Kidney epithelial cell (primary cell): Measurements from ENCODE around the gene MEGF6. TPM values are rescaled to one million over a fixed set of nuclear protein-coding genes. Genes with fewer than 3 reads are reported as not detected.

Experiments used
- DNase-seq: peaks from one replicate; pipeline ENCODE4 v3.0.0-alpha.2; 2010; ENCODE audit warnings: low read depth
- H3K27me3 ChIP-seq: 2 replicates; pipeline ENCODE4 v1.6.0; 2011; ENCODE audit warnings: low read length; ENCODE audit not compliant: control insufficient read depth, insufficient read depth
- H3K36me3 ChIP-seq: 2 replicates; pipeline ENCODE4 v1.5.1; 2011; ENCODE audit warnings: low read length; ENCODE audit not compliant: control insufficient read depth, insufficient read depth
- H3K4me3 ChIP-seq: 2 replicates; pipeline ENCODE4 v1.5.1; 2011; ENCODE audit warnings: low read depth, mild to moderate bottlenecking, control low read depth, low read length
- total RNA-seq: library from RNA; depleted of rRNA; stranded (reverse); fragments of >200 nt; gene quantifications from 2 replicates; pipeline ENCODE4 v1.2.3, GENCODE V29; 2015
- TF ChIP-seq, protein P1 (sequence below): IDR thresholded peaks from 2 replicates; pipeline ENCODE4 v1.5.1; 2011; ENCODE audit warnings: mild to moderate bottlenecking, moderate library complexity, low read length, control low read depth, inconsistent platforms; ENCODE audit not compliant: insufficient read depth, poor library complexity, severe bottlenecking

MEGF6 gene
- total RNA-seq, 1 donor from 2014 or later, result 13.1 TPM

DNA sequence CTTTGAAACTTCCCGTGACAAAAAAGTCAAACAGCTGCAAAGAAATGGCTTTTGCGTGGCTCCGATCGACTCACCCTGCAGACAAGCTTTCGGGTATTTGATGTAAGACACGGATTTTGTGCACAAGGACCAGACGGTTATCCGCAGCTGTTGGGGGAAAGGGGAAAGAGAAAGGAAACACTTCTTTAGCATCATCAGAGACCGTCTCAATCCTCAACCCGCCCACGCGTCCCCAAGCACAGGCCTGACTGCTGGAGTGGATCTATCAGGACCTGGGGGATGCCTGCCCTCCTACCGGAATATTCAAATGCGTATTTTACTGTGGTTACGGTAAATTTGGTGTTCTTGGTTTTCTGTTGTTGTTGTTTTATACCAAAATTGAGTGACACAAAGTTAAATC lies 27.4 kb upstream of the MEGF6 start:
- DNase-seq, result no peak
- H3K36me3 ChIP-seq, result no peaks in the 10 kb centered on the region
- TF ChIP-seq, protein P1, sequence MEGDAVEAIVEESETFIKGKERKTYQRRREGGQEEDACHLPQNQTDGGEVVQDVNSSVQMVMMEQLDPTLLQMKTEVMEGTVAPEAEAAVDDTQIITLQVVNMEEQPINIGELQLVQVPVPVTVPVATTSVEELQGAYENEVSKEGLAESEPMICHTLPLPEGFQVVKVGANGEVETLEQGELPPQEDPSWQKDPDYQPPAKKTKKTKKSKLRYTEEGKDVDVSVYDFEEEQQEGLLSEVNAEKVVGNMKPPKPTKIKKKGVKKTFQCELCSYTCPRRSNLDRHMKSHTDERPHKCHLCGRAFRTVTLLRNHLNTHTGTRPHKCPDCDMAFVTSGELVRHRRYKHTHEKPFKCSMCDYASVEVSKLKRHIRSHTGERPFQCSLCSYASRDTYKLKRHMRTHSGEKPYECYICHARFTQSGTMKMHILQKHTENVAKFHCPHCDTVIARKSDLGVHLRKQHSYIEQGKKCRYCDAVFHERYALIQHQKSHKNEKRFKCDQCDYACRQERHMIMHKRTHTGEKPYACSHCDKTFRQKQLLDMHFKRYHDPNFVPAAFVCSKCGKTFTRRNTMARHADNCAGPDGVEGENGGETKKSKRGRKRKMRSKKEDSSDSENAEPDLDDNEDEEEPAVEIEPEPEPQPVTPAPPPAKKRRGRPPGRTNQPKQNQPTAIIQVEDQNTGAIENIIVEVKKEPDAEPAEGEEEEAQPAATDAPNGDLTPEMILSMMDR, result no peak
- no peaks in the 10 kb centered on the region for H3K27me3 ChIP-seq
- H3K4me3 ChIP-seq, result no peak overlapping the region

DNA sequence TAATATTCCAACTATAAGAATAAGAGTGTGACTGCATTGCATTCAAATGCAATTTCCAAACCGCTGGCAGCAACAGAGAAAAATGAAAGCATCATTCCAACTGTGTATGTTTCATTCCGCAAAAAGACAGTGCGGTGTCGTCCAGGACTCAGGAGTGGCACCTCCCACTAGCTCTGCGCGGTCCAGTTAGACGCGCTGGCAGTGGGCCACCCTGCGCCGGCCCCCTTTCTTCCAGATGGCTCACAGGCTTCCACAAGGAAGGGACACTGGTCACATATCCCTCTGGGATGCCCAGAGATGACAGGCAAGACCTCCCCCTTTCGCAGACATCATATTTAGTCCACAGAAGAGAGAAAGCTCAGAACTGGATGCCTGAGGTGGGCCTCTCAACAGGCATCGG lies 26.7 kb upstream of the MEGF6 start:
- Histone ChIP-seq H3K4me3 (no peak overlapping the region), H3K36me3 (no peaks in the 10 kb centered on the region), H3K27me3 (no peaks in the 10 kb centered on the region)
- TF ChIP-seq, protein P1, result no peak
- DNase-seq, result no peak

DNA sequence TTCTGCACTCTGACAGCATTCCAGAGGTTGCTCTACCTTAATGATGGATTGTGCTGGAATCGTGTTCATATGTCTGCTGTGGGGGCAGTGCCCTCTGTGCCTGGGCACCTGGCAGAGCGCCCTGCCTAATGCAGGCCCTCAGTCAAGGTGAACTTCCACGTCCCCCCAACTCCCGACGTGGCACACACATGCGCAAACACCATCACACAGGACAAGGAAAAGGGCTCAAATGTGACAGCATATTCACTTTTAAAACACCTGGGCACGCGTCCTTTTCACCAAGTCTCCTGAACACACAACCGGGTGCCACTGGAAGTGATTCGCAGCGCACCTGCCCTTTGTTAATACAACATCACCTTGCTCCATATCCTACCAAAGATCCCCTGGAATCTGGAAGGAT lies 25.2 kb upstream of the MEGF6 start:
- no peak for DNase-seq
- Histone ChIP-seq H3K27me3 (no peaks in the 10 kb centered on the region), H3K4me3 (no peak overlapping the region), H3K36me3 (no peaks in the 10 kb centered on the region)
- TF ChIP-seq, protein P1, result no peak

DNA sequence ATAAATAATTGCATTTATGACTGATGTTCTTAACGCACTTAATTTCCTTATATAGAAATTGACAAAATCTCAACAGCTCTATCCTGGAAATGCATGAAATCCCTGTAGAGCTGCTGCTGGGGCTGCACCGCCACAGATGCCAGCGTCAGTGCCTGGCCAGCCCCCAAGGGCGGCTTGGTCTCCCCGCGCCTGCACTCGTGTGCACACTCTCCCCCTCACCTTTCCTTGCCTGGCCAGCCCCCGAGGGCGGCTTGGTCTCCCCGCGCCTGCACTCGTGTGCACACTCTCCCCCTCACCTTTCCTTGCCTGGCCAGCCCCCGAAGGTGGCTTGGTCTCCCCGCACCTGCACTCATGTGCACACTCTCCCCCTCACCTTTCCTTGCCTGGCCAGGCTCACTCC lies 24.8 kb upstream of the MEGF6 start:
- Histone ChIP-seq H3K36me3 (no peaks in the 10 kb centered on the region), H3K4me3 (no peak overlapping the region), H3K27me3 (no peaks in the 10 kb centered on the region)
- DNase-seq, result no peak
- TF ChIP-seq, protein P1, result no peak

DNA sequence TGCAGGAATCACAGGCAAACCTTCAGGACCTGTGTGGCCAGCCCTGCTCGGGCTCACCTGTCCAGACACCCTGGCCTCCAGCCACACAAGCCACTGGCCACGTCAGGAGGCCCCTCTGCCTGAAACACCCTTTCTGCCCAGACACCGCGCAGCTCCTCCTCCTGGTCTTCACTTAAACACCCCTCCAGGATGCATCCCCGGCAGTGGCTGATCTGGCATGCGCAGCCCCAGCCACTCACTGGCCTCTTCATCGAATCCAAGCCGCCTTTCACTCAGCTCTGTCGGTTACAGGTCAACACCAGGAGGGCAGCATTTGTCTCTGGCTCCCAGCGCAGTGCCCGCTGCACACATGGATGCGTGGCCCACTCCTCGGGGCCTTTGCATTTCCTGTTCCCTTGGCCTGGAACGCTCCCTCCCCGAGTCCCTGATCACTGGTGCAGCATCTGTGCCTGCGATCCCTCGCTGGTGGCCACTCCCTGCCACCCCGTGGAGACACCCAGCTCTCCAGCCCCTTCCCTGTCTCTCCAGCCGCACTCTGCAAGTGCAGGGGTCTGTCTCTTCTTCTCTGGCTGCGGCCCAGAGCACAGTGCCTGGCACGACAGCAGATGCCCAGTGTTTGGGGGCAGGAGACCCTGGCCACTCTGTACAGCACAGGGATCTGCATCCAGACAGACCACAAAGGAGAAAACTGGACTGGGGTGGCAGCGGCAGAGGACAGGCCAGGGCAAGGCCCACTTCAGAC lies 22.9 kb upstream of the MEGF6 start:
- no peaks in the 10 kb centered on the region for H3K36me3 ChIP-seq
- DNase-seq, result no peak
- TF ChIP-seq, protein P1, result no peak
- H3K27me3 ChIP-seq, result no peaks in the 10 kb centered on the region
- H3K4me3 ChIP-seq, result no peak overlapping the region

DNA sequence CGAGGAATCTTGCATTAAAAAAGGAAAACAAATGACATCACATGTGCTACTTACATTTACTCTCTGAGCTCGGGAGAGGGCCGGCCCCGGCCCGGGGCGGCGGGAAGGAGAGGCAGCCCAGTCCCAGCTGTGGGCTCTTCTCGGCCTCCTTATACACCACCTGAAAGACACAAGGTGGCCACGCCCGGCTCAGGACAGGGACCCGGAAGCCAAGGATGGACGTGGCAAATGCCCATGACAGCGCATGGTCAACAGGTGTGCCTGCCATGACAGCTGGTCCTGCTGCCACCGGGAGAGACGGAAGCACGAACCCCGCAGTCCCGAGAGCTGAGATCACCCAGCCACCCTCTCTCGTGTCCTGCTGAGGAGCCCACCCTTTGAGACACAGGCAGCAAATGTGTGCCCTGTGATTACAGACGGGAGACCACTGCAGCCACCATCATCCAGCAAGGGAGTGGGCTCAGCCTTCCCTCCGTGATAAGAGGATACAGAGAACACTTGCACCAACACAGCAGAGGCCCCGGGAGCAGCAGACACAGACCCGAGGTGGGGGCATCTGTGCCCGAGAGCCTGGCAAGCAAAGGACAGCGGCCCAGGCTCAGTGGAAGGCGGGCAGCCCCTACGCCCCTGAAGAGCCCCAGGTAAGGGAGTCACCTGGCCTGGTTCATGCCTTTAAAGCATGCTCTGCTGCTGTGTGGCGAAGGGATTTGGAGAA lies 22.2 kb upstream of the MEGF6 start:
- DNase-seq, result no peak
- TF ChIP-seq, protein P1, result no peak
- H3K4me3 ChIP-seq, result no peak overlapping the region
- H3K36me3 ChIP-seq, result no peaks in the 10 kb centered on the region
- H3K27me3 ChIP-seq, result no peaks in the 10 kb centered on the region
